ENCODE data around the gene TICRR.

- TF ChIP-seq, protein P1, sequence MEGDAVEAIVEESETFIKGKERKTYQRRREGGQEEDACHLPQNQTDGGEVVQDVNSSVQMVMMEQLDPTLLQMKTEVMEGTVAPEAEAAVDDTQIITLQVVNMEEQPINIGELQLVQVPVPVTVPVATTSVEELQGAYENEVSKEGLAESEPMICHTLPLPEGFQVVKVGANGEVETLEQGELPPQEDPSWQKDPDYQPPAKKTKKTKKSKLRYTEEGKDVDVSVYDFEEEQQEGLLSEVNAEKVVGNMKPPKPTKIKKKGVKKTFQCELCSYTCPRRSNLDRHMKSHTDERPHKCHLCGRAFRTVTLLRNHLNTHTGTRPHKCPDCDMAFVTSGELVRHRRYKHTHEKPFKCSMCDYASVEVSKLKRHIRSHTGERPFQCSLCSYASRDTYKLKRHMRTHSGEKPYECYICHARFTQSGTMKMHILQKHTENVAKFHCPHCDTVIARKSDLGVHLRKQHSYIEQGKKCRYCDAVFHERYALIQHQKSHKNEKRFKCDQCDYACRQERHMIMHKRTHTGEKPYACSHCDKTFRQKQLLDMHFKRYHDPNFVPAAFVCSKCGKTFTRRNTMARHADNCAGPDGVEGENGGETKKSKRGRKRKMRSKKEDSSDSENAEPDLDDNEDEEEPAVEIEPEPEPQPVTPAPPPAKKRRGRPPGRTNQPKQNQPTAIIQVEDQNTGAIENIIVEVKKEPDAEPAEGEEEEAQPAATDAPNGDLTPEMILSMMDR (IDR thresholded peaks at IDR 0.05 in 4 of 5, conservative IDR thresholded peaks at IDR 0.05 in 1 of 5): no peak
- no peak for TF ChIP-seq POLR2A (IDR thresholded peaks at IDR 0.05)
Observed at GRCh38 chr15:89526601-89527441, 48.4 kb upstream of the TICRR start.
